CD4-positive, alpha-beta T cell treated with Interleukin-17A for 1 hour (primary cell): ENCODE results near the gene XKRX.

Source experiments
- DNase-seq: peaks from one replicate; pipeline ENCODE4 v3.0.0-alpha.2; 2020

The XKRX gene

DNA sequence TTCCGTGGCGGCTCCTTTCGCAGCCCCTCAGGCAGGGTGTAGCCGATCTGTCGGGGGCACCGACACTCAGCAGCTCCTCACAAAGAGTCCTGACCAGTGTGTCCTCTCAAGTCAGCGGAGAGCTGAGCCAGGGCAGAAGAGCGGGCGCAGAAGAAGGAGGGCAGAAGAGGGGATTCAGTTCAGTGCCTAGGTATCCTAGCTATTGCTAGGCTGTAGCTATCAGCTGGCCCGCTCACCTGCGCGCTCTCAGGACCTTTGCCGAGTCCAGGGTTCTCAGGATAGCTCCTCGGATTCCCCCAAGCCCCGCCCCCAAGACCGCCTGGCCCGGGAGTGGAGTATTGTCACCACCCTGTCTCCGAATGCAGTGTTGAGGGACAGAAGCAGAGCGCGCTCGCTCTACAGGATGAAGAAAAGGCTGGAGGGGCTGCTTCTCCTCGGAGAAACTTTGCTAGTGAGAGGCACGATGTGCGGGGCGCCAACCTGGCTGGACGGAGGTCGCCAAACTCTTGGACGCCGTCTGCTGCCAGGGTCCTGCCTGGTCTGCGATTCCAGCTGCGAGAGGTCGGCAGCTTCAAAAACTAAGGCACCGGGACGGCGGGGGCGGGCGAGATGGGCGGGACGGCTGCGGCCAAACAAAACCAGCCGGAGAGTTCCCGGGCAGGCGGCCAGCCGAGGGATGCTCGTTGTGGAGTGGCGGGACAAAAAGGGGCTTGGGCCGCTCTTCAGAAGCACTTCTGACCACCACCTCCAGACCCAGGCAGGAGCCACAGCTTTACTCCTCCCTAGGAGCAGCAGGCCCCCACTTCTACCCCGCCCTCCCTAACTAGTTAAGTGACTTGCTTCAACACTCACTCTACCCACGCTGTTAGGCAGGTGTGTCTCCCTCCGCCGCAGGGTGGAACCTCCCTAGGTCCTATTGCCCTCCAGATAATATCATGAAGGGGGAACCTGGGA lies at the start of gene XKRX:
Gene XKRX, minus strand, starts transcription at position 258 of the 954 bp plus-strand sequence. CDS start 613 bp downstream, outside the sequence.
- DNase-seq, result peak; percentile 26

DNA sequence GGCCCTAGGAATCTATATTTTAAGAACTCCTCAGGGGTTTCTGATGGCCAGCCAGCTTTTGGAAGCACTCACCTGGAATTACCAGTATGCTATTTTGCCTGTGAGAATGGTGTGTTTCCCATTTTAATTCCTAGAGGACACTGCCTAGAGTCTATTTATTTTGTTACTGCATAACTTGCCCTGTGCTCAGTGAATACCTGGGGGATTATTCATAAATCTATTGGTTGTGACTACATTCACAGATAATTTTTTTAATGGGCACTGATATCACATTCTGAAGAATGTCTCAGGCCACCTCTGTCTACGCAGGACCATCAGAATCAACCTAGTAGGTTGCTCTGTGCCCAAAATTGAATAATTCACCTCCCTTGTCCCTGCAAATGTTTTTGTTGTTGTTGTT lies 47.5 kb upstream of the XKRX start:
- no peak for DNase-seq

DNA sequence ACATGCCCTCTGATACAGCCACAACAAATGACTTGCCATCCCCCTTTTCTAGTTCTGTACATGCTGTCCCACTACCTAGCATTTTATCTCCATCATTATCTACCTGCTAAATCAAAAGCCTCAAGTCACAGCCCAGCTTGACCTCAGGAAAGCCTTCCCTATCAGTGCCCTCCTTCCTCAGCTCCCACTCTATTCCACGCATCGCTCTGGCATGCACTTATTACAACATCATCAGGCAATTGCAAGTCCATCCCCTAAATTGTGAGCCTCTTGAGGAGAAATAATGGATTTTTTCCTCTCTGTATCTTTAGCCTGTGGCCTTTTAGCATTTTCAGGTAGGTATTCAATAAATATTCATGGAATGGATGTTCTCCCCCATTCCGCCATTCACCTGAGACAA lies 46.5 kb upstream of the XKRX start:
- DNase-seq, result no peak

DNA sequence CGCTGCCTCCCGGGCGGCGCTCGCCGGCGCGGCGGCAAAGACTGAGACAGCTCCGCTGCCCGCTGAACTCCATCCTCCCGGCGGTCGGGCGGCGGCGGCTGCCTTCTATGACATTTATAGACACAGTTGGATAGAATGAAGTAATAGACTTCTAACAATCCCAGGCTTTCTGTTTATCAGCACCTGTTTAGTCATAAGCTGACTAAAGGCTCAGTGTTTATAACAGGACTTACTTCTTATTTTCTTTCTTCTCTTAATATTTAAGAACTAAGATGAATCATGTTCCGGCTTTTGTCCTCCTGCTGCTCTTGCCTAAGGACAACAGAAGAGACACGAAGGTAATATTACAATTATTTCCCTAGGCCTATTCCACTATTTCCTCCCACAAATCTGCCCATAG lies 44.7 kb upstream of the XKRX start:
- DNase-seq, result no peak

DNA sequence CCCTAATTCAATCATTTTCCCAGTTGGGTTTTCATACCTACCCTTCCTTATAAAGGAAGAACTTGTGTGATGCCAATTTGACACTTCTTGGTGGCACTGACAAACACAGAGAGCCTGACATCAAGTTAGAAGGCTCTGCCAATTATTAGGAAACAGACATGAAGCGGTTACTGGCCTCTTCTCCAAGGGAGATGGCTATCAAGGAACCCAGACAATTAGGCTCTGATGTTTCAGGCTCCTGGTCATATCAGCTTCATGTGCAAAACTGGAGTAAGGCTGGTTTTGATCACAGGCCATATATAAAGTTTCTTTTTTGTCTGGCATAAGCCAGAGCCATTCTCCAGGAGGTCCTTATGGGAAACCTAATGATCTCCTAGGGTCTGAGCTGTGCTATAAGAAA lies 41.2 kb upstream of the XKRX start:
- no peak for DNase-seq

DNA sequence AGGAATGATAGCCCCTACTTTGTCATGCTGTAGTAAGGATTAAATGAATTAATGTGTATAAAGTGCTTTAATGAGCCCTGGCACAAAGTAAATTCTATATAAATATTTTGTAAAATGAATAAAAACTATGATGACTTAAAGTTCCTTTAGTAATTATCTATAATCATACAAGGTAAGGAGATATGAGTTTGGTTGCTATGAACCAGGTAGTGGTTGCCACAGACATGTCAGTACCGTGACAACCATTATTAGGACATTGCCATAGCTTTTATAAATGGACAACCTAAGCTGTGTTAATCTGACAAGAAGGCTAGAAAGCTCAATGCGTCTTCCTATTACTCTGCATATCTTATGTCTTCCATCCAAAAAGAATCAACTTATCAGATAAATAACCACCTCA lies 40.7 kb upstream of the XKRX start, which contains the start of gene ARL13A:
Gene ARL13A, plus strand, starts transcription at position 301 of the 400 bp plus-strand sequence. CDS start 3,982 bp downstream, outside the sequence.
- no peak for DNase-seq

DNA sequence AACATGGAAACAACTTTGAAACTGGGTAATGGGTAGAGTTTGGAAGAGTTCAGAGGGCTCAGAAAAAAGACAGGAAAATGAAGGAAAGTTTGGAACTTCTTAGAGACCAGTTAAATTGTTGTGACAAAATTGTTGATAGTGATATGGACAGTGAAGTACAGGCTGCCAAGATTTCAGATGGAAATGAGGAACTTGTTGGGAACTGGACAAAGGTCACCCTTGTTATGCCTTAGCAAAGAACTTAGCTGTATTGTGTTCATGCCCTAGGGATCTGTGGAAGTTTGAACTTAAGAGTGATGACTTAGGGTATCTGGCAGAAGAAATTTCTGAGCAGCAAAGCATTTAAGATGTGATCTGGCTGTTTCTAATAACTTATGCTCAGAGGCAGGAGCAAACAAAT lies 35.6 kb upstream of the XKRX start:
- no peak for DNase-seq

DNA sequence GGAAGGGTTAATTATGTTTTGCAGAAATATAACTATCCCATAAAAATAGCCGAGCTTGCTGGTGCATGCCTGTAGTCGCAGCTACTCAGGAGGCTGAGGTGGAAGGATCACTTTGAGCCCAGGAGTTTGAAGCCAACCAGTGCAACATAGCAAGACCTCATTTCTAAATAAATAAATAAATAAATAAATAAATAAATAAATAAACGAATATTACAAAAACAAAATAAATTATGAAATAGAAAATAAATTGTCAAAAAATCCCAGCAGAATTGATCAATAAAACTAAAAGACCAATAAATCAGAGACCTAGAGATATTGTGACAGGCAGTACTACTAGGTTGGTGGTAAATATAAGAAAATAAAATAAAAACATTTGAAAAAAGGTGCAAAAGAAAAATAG lies 34.1 kb upstream of the XKRX start:
- no peak for DNase-seq

DNA sequence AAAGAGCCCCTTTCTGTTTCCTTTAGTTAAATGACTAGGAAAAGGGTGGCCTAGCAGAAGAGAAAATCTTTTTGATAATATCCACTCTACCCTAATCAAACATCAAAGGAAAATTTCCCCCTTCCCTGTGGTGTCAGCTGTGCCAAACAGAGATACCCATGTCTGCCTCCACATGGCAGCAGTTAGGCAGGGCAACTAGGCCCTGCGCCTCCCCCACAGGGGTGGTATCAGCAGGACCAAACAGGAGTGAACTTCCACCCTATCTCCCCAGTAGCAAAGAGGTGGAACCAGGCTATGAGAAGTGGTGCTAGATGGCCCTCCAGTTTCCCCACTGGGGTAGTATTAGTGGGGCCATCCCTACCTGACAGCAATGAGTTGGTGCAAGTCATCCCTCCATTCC lies 19.8 kb upstream of the XKRX start:
- no peak for DNase-seq

DNA sequence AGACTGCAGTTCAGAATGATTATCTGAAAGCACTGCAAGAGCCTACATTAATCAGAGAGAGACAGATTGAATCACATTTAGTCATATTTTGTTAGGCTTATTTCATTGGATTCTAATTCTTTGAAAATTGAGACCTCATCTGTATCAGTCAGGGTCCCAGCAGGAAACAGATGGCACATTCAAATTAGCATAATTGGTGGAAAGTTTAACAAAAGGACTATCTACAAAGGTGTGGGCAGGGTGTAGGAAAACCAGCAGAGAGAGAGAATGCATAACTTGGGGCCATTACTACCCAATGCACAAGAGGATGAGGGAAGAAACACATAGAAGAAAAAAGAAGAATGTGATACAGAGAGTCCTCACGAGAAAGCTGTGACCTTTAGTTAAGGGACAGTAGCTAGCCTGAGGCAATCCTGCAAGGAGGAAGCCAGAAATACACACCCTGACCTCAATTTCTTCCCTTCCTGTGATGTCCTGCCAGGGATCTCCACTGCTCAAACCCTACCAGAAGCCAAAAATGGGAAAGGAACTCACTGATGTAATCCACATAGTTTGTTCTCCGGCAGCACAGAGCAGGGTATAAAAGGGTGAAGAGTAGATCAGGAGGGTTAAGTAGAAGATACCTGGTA lies 17.7 kb upstream of the XKRX start:
- DNase-seq, result no peak

DNA sequence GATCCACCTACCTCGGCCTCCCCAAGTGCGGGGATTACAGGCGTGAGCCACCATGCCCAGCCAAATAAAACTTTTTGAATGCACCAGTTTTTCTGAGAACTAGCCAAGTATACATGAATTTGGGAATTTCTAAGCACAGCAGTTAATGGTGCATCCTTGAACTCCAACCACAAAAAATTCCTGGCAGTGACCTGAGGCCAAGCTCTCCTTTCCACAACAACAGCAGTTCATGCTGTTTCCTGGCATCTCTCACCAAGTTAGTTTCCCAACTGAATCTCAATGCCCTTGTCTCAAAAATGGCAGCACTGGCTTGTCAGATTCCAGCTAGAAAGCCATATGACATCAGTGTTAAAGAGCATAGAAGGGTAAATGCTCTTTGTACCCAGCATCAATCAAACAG lies 15.9 kb upstream of the XKRX start:
- no peak for DNase-seq

DNA sequence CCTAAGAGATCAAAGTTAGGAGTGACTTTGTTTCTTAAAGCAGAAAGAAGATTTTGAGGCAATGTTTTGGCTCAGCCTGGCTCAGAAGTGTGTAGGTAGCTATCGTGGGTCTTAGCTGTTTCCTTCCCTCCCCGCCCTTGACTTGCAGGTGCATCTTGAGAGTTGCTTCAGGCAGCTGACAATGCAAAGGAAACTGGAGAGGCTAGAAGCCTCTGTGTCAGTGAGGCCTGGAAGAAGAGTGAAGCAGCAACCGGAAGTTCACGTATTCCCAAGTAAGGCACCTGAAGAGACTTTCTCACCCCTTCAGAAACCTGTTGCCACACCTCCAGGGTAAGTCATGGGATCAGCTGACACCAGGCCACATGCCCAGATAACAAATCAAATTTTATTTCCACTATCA lies 10.6 kb upstream of the XKRX start:
- DNase-seq, result no peak

DNA sequence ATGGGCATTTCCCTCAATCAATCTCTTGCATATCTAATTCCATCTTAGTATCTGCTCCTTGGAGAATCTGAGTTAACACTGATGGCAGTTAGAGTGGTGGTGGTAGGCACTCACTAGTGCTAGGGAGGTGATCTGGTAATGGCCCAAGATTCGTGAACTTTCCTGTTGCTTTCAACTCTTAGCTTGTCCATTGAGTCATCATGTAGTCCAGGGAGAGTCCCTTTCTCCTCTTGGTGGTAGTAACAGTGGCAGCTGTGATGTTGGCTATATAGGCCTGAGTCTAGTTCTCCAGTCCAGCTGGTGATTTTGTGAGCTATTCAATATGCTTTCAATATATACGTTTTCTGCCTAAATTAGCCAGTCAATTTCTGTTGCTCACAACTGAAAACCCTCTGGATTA lies 7.0 kb upstream of the XKRX start:
- no peak for DNase-seq

DNA sequence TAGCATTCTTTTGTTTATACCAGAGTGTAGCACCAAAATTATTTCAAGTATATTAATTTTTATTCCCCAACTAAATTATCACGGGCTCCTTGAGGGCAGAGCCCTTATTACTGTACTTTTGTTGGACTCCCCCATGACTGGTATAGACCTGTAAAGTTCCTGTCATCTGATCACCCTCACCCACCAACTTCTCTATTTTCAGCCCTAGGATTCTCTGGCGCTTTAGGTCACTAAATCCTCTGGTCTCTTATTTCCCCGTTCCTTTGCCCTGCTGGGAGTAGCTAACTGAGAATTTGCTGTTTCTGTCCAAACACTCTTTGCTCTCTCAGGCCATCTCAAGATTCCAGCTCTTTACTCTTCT lies 3.2 kb upstream of the XKRX start:
- DNase-seq, result no peak

DNA sequence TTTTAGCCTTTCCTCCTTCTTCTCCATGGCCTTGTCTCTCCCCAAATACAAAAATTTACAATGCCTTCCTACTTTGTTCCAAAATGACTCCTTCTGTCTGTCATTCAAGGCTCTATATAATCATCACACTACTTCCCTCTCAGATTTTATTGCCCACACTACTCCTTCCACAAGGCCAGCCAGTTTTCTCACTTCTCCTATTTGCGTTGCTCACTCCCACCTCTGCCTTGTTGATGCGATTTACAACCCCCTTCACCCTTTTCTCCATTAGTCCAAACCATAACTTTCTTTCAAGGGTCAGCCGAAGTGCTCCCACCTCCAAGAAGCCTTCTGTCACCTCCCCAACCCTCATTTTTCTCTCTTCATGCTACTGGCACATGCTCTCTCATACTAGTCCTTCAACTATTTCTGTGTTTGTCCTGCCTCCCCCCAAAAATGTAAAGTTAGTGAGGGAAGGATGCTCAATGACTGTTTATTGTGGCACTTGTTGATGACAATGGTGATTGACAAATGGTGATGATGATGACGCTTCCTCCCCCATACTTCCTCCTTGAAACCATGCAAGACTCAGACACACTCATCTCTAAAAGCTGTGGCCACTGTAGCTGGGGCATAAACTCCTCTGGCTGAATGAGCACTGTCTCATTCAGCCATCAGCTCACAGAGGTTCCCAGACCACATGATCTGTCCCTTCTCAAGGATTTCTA lies 2.7 kb upstream of the XKRX start:
- DNase-seq, result no peak

DNA sequence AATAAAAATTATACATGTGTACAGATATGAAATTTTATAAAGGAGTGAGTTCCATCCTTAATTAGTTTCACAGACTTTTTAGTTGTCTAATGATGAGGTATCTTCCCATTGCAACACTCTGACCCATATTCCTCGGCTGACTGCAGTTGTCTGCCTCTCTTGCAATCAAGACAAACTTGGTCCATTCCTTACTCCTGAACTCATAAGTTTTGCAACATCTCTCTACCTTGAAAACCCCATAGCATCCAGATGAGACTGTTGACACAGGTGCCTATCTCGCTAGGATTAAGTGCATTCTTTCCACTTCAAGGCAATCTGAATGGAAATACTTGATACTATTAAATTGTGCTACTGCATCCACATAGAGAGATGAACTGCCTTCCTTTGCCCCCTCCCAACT lies 2.3 kb downstream of the XKRX start:
- no peak for DNase-seq

DNA sequence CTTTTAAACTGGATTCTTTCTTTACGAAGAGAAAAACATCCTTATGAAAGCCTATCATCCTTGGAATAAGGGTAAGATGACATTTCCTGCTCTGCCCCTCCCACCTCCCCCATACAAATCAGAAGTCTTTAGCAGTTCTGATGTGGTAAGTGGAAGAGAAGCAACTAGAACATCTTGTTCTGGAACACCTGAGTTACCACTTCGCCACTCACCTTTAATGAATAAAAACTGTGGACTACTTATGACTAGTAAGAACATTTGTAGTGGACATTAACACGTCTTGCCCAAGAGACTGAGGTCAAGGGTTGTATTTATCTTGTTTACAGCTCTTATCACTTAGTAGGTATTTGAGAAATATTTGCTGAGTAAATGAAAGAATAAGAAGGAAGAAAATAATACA lies 4.3 kb downstream of the XKRX start:
- no peak for DNase-seq

DNA sequence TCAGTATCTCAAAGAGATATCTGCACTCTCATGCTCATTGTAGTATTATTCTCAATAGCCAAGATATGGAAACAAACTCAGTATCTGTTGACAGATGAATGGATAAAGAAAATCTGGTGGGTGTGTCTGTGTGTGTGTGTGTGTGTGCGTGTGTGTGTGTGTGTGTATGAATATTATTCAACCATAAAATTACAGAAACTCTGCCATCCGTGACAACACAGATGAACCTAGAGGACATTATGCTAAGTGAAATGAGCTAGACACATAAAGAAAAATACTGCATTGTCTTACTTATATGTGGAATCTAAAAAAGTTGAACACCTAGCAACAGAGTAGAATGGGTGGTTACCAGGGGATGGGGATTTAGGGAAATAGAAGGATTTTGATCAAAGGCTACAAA lies 13.2 kb downstream of the XKRX start:
- DNase-seq, result no peak

DNA sequence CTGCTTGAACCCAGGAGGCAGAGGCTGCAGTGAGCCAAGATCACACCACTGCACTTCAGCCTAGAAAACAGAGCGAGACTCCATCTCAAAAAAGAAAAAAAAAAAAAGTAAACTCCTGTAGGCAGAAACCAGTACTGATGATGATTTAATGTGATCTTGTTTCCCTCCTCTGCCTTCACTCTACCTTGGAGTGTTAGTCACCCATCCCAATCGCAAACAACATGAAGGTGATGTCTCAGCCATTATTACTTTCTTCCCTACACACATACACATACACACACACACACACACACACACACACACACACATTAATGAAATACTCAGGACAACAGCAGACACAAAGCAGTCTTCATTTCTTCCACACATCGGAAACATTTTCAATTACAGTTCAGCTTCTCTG lies 15.6 kb downstream of the XKRX start:
- no peak for DNase-seq

DNA sequence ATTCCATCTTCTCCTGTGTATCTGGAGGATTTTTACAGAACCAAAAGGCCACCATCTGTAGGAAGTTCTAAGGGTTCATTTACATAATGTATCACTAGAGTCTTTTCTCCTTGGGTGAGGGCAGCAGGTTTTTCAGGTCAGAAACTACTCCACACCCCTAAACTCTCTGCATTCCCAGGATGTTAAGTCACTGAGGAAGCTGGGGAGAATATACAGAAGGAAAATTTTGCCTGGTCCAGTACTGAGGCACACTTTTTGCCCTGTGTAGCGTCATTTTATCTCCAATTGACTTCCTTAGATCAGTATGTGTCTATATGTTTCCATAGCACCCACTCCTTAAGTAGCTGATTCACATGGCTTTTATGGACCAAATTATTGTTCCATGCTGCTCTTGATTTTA lies 17.0 kb downstream of the XKRX start:
- DNase-seq, result no peak

DNA sequence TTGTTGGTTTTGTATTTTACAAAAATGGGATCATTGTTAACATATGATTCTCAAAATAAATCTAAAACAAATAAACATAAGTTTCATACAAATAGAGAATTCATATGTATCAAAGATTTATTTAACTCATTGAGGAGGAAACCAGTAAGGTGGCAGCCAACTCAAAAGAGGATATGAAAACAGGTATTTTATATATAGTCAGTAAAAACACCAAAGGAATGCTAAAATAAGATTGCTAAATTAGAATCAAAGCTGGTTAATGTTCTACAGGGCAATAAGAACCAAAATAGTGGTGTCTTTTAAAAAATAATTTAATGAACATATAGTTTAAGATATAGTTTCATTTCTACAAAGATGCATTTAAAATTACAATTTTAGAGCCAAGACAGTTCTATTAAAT lies 23.1 kb downstream of the XKRX start:
- no peak for DNase-seq

DNA sequence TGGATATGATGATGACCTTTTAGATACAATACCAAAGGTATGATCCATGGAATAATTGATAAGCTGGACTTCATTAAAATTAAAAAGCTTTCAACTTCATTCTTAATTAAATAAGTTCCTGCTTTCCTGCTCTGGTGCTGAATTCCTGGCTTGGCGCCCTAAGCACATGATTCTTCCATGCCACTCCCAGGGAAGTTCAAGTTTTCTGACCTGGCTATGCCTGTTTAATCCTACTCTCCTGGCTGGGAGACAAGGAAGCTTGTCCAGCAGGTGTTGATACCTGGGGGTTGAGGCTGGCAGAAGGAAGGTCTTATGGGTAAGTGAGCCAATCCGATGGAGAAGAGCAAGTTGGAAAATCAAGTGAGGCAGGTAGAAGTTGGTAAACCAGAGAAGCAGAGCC lies 24.3 kb downstream of the XKRX start:
- no peak for DNase-seq

DNA sequence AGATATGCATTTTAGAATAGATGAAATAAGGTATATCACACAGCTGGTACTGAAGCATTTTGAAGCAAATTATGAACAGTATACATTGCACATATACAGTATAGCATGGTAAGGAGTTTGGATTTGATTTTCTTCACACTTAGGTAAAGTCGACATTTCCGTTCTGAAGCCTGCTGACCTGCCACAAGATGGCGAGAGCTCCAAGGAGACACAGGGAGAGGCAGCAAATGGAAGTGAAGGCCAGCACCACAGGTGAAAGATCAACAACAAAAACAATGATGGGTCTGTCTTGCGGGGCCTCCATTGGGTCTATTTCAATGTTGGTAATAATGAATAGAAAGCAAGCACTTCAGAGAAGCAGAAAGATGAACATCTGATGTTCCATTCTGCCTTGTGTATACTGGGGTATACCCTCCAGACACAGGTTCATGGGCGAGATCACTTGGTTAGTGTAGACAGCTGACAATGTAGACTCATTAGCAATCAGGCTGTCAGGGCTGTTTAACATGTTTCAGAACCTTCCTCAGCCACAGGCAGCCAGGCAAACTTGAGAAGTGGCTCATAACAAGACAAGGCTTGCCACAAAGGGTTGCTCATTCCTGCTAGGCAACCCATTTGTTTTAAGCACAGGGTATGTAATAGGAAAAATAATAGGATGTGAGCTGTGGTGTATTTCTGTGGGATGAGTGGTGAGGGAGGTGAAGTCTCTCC lies 33.2 kb downstream of the XKRX start:
- peak; percentile 3 for DNase-seq
